ENCODE data around the gene DNAAF5.

The DNAAF5 gene

GRCh38 chr7:707296-708000 lies 19.1 kb upstream of the DNAAF5 start:
- no peak for DNase-seq (ENCODE audit: low read depth in 3 of 3)

- no peak for DNase-seq (ENCODE audit: low read depth in 3 of 3)
Measured at GRCh38 chr7:710161-710560, 16.3 kb upstream of the DNAAF5 start.

GRCh38 chr7:711093-711921 lies 15.2 kb upstream of the DNAAF5 start:
- DNase-seq (ENCODE audit: low read depth in 3 of 3), result no peak

GRCh38 chr7:711922-712380 lies 14.5 kb upstream of the DNAAF5 start:
- no peak for DNase-seq (ENCODE audit: low read depth in 3 of 3)

GRCh38 chr7:712381-713138 lies 13.9 kb upstream of the DNAAF5 start:
- no peak for DNase-seq (ENCODE audit: low read depth in 3 of 3)

GRCh38 chr7:713139-713457 lies 13.4 kb upstream of the DNAAF5 start:
- DNase-seq (ENCODE audit: low read depth in 3 of 3), result no peak

- no peak for DNase-seq (ENCODE audit: low read depth in 3 of 3)
Measured at GRCh38 chr7:713488-714230, 12.8 kb upstream of the DNAAF5 start.

- no peak for DNase-seq (ENCODE audit: low read depth in 3 of 3)
Measured at GRCh38 chr7:714251-714671, 12.2 kb upstream of the DNAAF5 start.

GRCh38 chr7:716222-716621 lies 10.3 kb upstream of the DNAAF5 start:
- DNase-seq (ENCODE audit: low read depth in 3 of 3), result no peak

- no peak for DNase-seq (ENCODE audit: low read depth in 3 of 3)
Measured at GRCh38 chr7:716636-717035, 9.9 kb upstream of the DNAAF5 start.

- DNase-seq (ENCODE audit: low read depth in 3 of 3), result no peak
Measured at GRCh38 chr7:721619-722248, 4.8 kb upstream of the DNAAF5 start.

GRCh38 chr7:723541-723940 lies 3.0 kb upstream of the DNAAF5 start:
- DNase-seq (ENCODE audit: low read depth in 3 of 3), result no peak

- DNase-seq (ENCODE audit: low read depth in 3 of 3), result no peak
Measured at GRCh38 chr7:724298-724697, 2.2 kb upstream of the DNAAF5 start.

- no peak for DNase-seq (ENCODE audit: low read depth in 3 of 3)
Measured at GRCh38 chr7:725223-726005, 1.1 kb upstream of the DNAAF5 start.

- no peak for DNase-seq (ENCODE audit: low read depth in 3 of 3)
Measured at GRCh38 chr7:726854-727103, 280 bp downstream of the DNAAF5 start.

GRCh38 chr7:727104-727805 lies 756 bp downstream of the DNAAF5 start, which contains the start of gene PRKAR1B:
Gene PRKAR1B, minus strand, starts transcription at chr7:727281. Its CDS starts 15,776 bp downstream, at chr7:711505.
- peak in 1 of 3 experiments; percentile 54 for DNase-seq (ENCODE audit: low read depth in 3 of 3)

GRCh38 chr7:727806-728460 lies 1.4 kb downstream of the DNAAF5 start:
- no peak for DNase-seq (ENCODE audit: low read depth in 3 of 3)

GRCh38 chr7:728602-729001 lies 2.1 kb downstream of the DNAAF5 start:
- DNase-seq (ENCODE audit: low read depth in 3 of 3), result no peak

Measured in stimulated activated CD4-positive, alpha-beta T cell treated with anti-CD3 and anti-CD28 coated beads, TNF-alpha, amount 100 ng/mL, for 24 hours (primary cell).